WTC11 (cell line): ENCODE measurements around the gene PIN4. TPM values are rescaled to one million over a fixed set of nuclear protein-coding genes. Genes with fewer than 3 reads are reported as not detected.

ENCODE experiments used
- ATAC-seq: fragments of 200-7000 bp; cut with Tn5 transposase; 2 replicates; pipeline ENCODE4 v1.10.0; 2021; ENCODE audit warnings: mild to moderate bottlenecking, moderate library complexity
- CTCF ChIA-PET: fragments of 300-600 bp; sonication (Branson Sonifier 250); formaldehyde crosslinking; loops from one replicate; lab custom pipeline; 2021; ENCODE audit warnings: antibody characterized with exemption; lab: Charles Lee
- POLR2A ChIA-PET: fragments of 350-600 bp; sonication (Branson Sonifier 250); formaldehyde crosslinking; loops from one replicate; lab custom pipeline; 2021; ENCODE audit warnings: antibody characterized with exemption; lab: Charles Lee
- DNase-seq: peaks from one replicate; pipeline ENCODE4 v3.0.0; 2021; ENCODE audit warnings: low spot score
- H3K27ac Mint-ChIP-seq: 2 replicates; pipeline ENCODE4 v1.8.0; 2021; ENCODE audit warnings: mixed read lengths
- H3K27me3 Mint-ChIP-seq: 2 replicates; pipeline ENCODE4 v1.8.0; 2021; ENCODE audit warnings: low read depth, mild to moderate bottlenecking, moderate library complexity, mixed read lengths
- H3K36me3 Mint-ChIP-seq: 2 replicates; pipeline ENCODE4 v1.8.0; 2021; ENCODE audit warnings: mixed read lengths
- H3K4me1 Mint-ChIP-seq: 2 replicates; pipeline ENCODE4 v1.8.0; 2022; ENCODE audit warnings: mixed read lengths
- H3K4me3 Mint-ChIP-seq: 2 replicates; pipeline ENCODE4 v1.8.0; 2021; ENCODE audit warnings: mild to moderate bottlenecking, moderate library complexity, mixed read lengths
- H3K9me3 Mint-ChIP-seq: 2 replicates; pipeline ENCODE4 v1.8.0; 2021; ENCODE audit warnings: mixed read lengths
- CREM ChIP-seq: sonication (generic); formaldehyde crosslinking; IDR thresholded peaks from 2 replicates; pipeline ENCODE4 v1.8.1; 2022; ENCODE audit warnings: mild to moderate bottlenecking, missing genetic modification reagents, moderate library complexity
- ELF4 ChIP-seq: sonication (generic); formaldehyde crosslinking; IDR thresholded peaks from 2 replicates; pipeline ENCODE4 v1.8.1; 2022; ENCODE audit warnings: low read depth, mild to moderate bottlenecking, moderate library complexity, missing genetic modification reagents
- FOXJ3 ChIP-seq: sonication (generic); formaldehyde crosslinking; IDR thresholded peaks from 2 replicates; pipeline ENCODE4 v1.9.0; 2021; ENCODE audit warnings: missing genetic modification reagents, mild to moderate bottlenecking, borderline replicate concordance
- GTF2I ChIP-seq: fragments of 250-450 bp; sonication (Bioruptor Pico); conservative IDR thresholded peaks from 2 replicates; pipeline ENCODE4 v1.4.0; 2021; ENCODE audit warnings: mild to moderate bottlenecking
- HMGA2 ChIP-seq: fragments of 250-450 bp; sonication (Bioruptor Pico); IDR thresholded peaks from 2 replicates; pipeline ENCODE4 v1.4.0; 2021; ENCODE audit warnings: mild to moderate bottlenecking, moderate library complexity
- NFE2L1 ChIP-seq: sonication (generic); formaldehyde crosslinking; IDR thresholded peaks from 2 replicates; pipeline ENCODE4 v1.8.1; 2023; ENCODE audit warnings: missing genetic modification reagents
- NR3C1 ChIP-seq: sonication (generic); formaldehyde crosslinking; conservative IDR thresholded peaks from 2 replicates; pipeline ENCODE4 v1.8.1; 2023; ENCODE audit warnings: low read depth, mild to moderate bottlenecking, missing genetic modification reagents
- RELA ChIP-seq: sonication (generic); formaldehyde crosslinking; IDR thresholded peaks from 2 replicates; pipeline ENCODE4 v1.8.1; 2022; ENCODE audit warnings: missing genetic modification reagents, mild to moderate bottlenecking, borderline replicate concordance
- TCF7 ChIP-seq: sonication (generic); formaldehyde crosslinking; IDR thresholded peaks from 2 replicates; pipeline ENCODE4 v1.8.0; 2022; ENCODE audit warnings: mild to moderate bottlenecking, low read depth, missing genetic modification reagents, moderate library complexity
- TEAD1 ChIP-seq: sonication (generic); formaldehyde crosslinking; IDR thresholded peaks from 2 replicates; pipeline ENCODE4 v1.8.0; 2022; ENCODE audit warnings: mild to moderate bottlenecking, missing genetic modification reagents
- ZNF138 ChIP-seq: sonication (generic); formaldehyde crosslinking; conservative IDR thresholded peaks from 2 replicates; pipeline ENCODE4 v1.8.1; 2022; ENCODE audit warnings: mild to moderate bottlenecking, moderate library complexity, missing genetic modification reagents
- ZNF396 ChIP-seq: fragments of 250-450 bp; sonication (Bioruptor Pico); IDR thresholded peaks from 2 replicates; pipeline ENCODE4 v1.8.0; 2021; ENCODE audit warnings: mild to moderate bottlenecking, moderate library complexity, borderline replicate concordance
- total RNA-seq: library from RNA; stranded (reverse); gene quantifications from 3 replicates; pipeline ENCODE4 v1.2.3, GENCODE V29; 2021
- TF ChIP-seq, protein P1 (sequence below): sonication (generic); formaldehyde crosslinking; IDR thresholded peaks from 2 replicates; pipeline ENCODE4 v1.8.0; 2023; ENCODE audit warnings: missing genetic modification reagents, mild to moderate bottlenecking, borderline replicate concordance
- TF ChIP-seq, protein P2 (sequence below): sonication (generic); formaldehyde crosslinking; IDR thresholded peaks from 2 replicates; pipeline ENCODE4 v1.8.1; 2022; ENCODE audit warnings: missing genetic modification reagents, borderline replicate concordance
- TF ChIP-seq, protein P3 (sequence below): sonication (generic); formaldehyde crosslinking; IDR thresholded peaks from 2 replicates; pipeline ENCODE4 v1.8.1; 2022; ENCODE audit warnings: mild to moderate bottlenecking, missing genetic modification reagents, moderate library complexity, borderline replicate concordance
- TF ChIP-seq, protein P4 (sequence below): sonication (generic); formaldehyde crosslinking; IDR thresholded peaks from 2 replicates; pipeline ENCODE4 v1.8.1; 2023; ENCODE audit warnings: mild to moderate bottlenecking, missing genetic modification reagents, borderline replicate concordance
- TF ChIP-seq, protein P5 (sequence below): sonication (generic); formaldehyde crosslinking; IDR thresholded peaks from 2 replicates; pipeline ENCODE4 v1.8.1; 2022; ENCODE audit warnings: low read depth, missing genetic modification reagents, borderline replicate concordance
- TF ChIP-seq, protein P6 (sequence below): sonication (generic); formaldehyde crosslinking; IDR thresholded peaks from 2 replicates; pipeline ENCODE4 v1.8.0; 2023; ENCODE audit warnings: missing genetic modification reagents

PIN4 gene
- total RNA-seq, 1 experiment from 2014 or later, result 9.3 TPM

DNA sequence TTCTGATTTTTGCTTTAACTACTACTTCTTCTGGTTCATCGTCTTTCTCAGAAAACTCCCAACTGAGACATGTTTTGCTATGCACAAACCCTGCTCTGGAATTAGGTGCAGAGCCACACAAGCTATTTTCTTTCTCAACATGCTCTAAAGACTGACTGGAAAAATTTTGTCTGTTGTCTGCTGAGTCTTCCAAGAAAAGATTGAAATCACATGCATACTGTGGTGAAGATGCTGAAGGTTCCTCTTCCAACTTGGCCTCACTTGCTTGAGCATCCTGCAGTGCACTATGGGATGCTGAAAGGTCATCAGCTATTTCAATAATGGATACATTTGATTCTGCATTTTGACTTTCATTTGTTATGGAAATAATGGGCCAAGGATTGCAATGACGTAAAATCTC is 24.1 kb downstream of the PIN4 start:
- ChIA-PET POLR2A (no interaction called here), CTCF (no interaction called here)
- Mint-ChIP-seq H3K27ac (no peak overlapping the region), H3K4me1 (peaks cover 22% of the 10 kb centered on the region), H3K4me3 (no peak overlapping the region), H3K9me3 (peaks cover 8% of the 10 kb centered on the region), H3K36me3 (peaks cover 36% of the 10 kb centered on the region), H3K27me3 (no peaks in the 10 kb centered on the region)
- DNase-seq, result no peak
- TF ChIP-seq, protein P1, sequence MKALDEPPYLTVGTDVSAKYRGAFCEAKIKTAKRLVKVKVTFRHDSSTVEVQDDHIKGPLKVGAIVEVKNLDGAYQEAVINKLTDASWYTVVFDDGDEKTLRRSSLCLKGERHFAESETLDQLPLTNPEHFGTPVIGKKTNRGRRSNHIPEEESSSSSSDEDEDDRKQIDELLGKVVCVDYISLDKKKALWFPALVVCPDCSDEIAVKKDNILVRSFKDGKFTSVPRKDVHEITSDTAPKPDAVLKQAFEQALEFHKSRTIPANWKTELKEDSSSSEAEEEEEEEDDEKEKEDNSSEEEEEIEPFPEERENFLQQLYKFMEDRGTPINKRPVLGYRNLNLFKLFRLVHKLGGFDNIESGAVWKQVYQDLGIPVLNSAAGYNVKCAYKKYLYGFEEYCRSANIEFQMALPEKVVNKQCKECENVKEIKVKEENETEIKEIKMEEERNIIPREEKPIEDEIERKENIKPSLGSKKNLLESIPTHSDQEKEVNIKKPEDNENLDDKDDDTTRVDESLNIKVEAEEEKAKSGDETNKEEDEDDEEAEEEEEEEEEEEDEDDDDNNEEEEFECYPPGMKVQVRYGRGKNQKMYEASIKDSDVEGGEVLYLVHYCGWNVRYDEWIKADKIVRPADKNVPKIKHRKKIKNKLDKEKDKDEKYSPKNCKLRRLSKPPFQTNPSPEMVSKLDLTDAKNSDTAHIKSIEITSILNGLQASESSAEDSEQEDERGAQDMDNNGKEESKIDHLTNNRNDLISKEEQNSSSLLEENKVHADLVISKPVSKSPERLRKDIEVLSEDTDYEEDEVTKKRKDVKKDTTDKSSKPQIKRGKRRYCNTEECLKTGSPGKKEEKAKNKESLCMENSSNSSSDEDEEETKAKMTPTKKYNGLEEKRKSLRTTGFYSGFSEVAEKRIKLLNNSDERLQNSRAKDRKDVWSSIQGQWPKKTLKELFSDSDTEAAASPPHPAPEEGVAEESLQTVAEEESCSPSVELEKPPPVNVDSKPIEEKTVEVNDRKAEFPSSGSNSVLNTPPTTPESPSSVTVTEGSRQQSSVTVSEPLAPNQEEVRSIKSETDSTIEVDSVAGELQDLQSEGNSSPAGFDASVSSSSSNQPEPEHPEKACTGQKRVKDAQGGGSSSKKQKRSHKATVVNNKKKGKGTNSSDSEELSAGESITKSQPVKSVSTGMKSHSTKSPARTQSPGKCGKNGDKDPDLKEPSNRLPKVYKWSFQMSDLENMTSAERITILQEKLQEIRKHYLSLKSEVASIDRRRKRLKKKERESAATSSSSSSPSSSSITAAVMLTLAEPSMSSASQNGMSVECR (CRISPR knock-in tag), result no peak
- TF ChIP-seq NFE2L1 (no peak), HMGA2 (CRISPR knock-in tag) (no peak), TCF7 (no peak), FOXJ3 (CRISPR knock-in tag) (no peak), GTF2I (no peak), ZNF396 (no peak), CREM (no peak), ELF4 (CRISPR knock-in tag) (no peak)
- TF ChIP-seq, protein P2, sequence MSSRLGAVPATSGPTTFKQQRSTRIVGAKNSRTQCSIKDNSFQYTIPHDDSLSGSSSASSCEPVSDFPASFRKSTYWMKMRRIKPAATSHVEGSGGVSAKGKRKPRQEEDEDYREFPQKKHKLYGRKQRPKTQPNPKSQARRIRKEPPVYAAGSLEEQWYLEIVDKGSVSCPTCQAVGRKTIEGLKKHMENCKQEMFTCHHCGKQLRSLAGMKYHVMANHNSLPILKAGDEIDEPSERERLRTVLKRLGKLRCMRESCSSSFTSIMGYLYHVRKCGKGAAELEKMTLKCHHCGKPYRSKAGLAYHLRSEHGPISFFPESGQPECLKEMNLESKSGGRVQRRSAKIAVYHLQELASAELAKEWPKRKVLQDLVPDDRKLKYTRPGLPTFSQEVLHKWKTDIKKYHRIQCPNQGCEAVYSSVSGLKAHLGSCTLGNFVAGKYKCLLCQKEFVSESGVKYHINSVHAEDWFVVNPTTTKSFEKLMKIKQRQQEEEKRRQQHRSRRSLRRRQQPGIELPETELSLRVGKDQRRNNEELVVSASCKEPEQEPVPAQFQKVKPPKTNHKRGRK (CRISPR knock-in tag), result no peak
- TF ChIP-seq, protein P3, sequence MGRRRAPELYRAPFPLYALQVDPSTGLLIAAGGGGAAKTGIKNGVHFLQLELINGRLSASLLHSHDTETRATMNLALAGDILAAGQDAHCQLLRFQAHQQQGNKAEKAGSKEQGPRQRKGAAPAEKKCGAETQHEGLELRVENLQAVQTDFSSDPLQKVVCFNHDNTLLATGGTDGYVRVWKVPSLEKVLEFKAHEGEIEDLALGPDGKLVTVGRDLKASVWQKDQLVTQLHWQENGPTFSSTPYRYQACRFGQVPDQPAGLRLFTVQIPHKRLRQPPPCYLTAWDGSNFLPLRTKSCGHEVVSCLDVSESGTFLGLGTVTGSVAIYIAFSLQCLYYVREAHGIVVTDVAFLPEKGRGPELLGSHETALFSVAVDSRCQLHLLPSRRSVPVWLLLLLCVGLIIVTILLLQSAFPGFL (CRISPR knock-in tag), result no peak
- TF ChIP-seq, protein P4, sequence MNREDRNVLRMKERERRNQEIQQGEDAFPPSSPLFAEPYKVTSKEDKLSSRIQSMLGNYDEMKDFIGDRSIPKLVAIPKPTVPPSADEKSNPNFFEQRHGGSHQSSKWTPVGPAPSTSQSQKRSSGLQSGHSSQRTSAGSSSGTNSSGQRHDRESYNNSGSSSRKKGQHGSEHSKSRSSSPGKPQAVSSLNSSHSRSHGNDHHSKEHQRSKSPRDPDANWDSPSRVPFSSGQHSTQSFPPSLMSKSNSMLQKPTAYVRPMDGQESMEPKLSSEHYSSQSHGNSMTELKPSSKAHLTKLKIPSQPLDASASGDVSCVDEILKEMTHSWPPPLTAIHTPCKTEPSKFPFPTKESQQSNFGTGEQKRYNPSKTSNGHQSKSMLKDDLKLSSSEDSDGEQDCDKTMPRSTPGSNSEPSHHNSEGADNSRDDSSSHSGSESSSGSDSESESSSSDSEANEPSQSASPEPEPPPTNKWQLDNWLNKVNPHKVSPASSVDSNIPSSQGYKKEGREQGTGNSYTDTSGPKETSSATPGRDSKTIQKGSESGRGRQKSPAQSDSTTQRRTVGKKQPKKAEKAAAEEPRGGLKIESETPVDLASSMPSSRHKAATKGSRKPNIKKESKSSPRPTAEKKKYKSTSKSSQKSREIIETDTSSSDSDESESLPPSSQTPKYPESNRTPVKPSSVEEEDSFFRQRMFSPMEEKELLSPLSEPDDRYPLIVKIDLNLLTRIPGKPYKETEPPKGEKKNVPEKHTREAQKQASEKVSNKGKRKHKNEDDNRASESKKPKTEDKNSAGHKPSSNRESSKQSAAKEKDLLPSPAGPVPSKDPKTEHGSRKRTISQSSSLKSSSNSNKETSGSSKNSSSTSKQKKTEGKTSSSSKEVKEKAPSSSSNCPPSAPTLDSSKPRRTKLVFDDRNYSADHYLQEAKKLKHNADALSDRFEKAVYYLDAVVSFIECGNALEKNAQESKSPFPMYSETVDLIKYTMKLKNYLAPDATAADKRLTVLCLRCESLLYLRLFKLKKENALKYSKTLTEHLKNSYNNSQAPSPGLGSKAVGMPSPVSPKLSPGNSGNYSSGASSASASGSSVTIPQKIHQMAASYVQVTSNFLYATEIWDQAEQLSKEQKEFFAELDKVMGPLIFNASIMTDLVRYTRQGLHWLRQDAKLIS (CRISPR knock-in tag), result no peak
- ATAC-seq, result no peak

DNA sequence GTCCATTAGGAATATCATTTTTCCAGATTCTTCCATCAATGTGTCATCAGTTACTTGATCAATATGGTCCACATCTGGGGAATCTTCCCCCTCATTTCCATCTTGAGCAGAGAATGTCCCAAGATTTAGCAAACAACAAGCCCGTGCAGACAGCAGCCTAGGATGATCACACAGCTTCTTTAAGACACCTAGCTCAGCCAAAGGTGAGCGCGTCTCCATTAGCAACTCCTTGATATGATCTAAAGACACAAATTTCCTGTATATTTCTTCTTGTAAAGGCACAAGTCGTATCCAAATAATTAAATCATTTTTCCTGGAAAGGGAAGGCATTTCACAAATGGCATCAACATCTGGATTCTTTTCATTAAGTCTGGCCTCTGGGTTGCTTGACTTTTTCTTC is 25.8 kb downstream of the PIN4 start:
- ATAC-seq (no peak), DNase-seq (no peak)
- Mint-ChIP-seq H3K9me3 (peaks cover 8% of the 10 kb centered on the region), H3K27ac (no peak overlapping the region), H3K36me3 (peaks cover 36% of the 10 kb centered on the region), H3K4me3 (no peak overlapping the region), H3K4me1 (peaks cover 12% of the 10 kb centered on the region), H3K27me3 (no peaks in the 10 kb centered on the region)
- CTCF ChIA-PET, result no interaction called here
- POLR2A ChIA-PET, result no interaction called here
- no peak for TF ChIP-seq RELA (CRISPR knock-in tag)
- TF ChIP-seq, protein P5, sequence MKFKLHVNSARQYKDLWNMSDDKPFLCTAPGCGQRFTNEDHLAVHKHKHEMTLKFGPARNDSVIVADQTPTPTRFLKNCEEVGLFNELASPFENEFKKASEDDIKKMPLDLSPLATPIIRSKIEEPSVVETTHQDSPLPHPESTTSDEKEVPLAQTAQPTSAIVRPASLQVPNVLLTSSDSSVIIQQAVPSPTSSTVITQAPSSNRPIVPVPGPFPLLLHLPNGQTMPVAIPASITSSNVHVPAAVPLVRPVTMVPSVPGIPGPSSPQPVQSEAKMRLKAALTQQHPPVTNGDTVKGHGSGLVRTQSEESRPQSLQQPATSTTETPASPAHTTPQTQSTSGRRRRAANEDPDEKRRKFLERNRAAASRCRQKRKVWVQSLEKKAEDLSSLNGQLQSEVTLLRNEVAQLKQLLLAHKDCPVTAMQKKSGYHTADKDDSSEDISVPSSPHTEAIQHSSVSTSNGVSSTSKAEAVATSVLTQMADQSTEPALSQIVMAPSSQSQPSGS, result no peak
- TF ChIP-seq NR3C1 (CRISPR knock-in tag), result no peak
- TF ChIP-seq ZNF138 (CRISPR knock-in tag), result no peak
- TF ChIP-seq TEAD1 (CRISPR knock-in tag), result no peak
- TF ChIP-seq, protein P4 (CRISPR knock-in tag), result no peak
- TF ChIP-seq, protein P6, sequence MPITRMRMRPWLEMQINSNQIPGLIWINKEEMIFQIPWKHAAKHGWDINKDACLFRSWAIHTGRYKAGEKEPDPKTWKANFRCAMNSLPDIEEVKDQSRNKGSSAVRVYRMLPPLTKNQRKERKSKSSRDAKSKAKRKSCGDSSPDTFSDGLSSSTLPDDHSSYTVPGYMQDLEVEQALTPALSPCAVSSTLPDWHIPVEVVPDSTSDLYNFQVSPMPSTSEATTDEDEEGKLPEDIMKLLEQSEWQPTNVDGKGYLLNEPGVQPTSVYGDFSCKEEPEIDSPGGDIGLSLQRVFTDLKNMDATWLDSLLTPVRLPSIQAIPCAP (CRISPR knock-in tag), result no peak
